ENCODE measurements around the gene MFAP2.
"Not testable (repeated sequence)": the region's sequence is repeated elsewhere in the genome, so short reads cannot be mapped to it uniquely, and the experiment has no call there.

MFAP2 gene

GRCh38 chr1:16933945-16934344 is 46.5 kb downstream of the MFAP2 start:
- H3K4me1 ChIP-seq (ENCODE audit: insufficient read depth, low read length); H3K9ac ChIP-seq (ENCODE audit: low read depth, low read length); H3K27me3 ChIP-seq (ENCODE audit: insufficient read depth, low read length); H3K27ac ChIP-seq (ENCODE audit: low read length); H3K4me3 ChIP-seq (ENCODE audit: low read length); H3K9me3 ChIP-seq (ENCODE audit: insufficient read depth, low read depth, low read length): not testable (repeated sequence)
- H3K36me3 ChIP-seq (ENCODE audit: insufficient read depth, low read depth, low read length) = peaks cover 41% of the 10 kb centered on the region

DNA sequence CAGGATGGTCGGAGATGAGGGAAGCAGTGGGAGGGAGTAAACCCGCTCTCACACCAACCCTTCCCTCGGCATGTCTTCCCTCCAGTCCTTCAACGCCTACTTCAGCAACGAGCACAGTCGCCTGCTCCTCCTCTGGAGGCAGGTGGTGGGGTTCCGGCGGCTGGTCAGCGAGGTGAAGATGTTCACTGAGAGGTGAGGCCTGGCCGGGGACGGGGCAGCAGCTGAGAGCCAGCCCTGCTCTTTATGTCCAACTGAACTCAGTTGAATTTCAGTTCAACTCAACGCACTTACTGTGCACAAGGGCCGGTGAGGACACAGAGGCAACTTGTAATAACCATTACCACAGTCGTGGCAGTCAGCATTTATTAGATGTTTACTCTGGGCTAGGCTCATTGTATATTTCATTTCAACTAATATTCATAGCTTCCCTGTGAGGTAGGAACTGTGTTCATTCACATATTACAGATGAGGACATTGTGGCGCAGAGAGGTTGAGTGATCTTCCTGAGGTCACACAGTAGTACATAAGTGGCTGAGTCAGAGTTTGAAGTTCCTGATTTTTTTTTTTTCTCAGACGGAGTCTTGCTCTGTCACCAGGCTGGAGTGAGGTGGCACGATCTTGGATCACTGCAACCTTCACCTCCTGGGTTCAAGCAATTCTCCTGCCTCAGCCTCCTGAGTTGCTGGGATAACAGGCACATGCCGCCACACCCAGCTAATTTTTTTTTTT is 49.0 kb downstream of the MFAP2 start:
- not testable (repeated sequence) for H3K27me3 ChIP-seq (ENCODE audit: insufficient read depth, low read length); H3K9ac ChIP-seq (ENCODE audit: low read depth, low read length); H3K9me3 ChIP-seq (ENCODE audit: insufficient read depth, low read depth, low read length); H3K4me1 ChIP-seq (ENCODE audit: insufficient read depth, low read length); H3K27ac ChIP-seq (ENCODE audit: low read length); H3K4me3 ChIP-seq (ENCODE audit: low read length)
- H3K36me3 ChIP-seq (ENCODE audit: insufficient read depth, low read depth, low read length) = peaks cover 32% of the 10 kb centered on the region

DNA sequence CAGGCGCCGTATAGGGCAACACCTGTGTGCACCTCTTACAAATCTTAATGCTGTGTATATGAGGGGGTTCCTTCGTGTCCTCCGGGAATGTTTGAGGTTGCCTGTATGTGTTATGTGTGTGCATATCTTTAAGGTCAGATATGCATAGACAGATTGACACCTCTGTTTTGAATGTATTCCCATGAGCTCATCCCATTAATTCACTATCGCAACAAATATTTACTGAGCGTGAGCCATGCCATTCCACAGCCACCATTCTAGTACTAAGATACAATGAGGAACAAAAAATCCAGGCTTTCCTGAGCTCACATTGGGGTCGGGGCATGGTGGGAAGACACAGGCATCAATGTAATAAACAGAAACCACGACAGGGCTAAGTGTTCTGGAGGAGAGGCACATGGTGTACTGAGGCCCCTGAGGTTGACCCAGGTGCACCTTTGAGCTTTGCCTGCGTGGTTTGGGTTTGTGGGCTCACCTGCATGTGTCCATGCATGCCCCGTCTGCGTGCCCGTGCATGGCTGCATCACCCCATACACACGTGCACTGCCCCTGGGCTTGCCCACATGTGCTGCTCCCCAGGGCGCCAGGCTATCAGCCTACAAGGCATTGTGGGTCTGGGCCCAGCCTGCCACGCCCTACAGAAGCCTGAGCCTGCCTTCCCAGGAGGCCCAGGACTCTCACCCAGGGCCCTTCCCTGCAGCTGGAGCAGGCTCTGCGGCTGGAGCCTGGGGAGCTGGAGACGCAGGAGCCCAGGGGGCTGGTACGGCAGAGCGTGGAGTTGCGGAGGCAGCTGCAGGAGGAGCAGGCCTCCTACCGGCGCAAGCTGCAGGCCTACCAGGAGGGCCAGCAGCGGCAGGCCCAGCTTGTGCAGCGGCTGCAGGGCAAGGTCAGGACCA is 51.0 kb downstream of the MFAP2 start:
- H3K27ac ChIP-seq (ENCODE audit: low read length); H3K4me1 ChIP-seq (ENCODE audit: insufficient read depth, low read length); H3K27me3 ChIP-seq (ENCODE audit: insufficient read depth, low read length); H3K4me3 ChIP-seq (ENCODE audit: low read length); H3K9me3 ChIP-seq (ENCODE audit: insufficient read depth, low read depth, low read length); H3K9ac ChIP-seq (ENCODE audit: low read depth, low read length): not testable (repeated sequence)
- H3K36me3 ChIP-seq (ENCODE audit: insufficient read depth, low read depth, low read length) = peaks cover 23% of the 10 kb centered on the region

DNA sequence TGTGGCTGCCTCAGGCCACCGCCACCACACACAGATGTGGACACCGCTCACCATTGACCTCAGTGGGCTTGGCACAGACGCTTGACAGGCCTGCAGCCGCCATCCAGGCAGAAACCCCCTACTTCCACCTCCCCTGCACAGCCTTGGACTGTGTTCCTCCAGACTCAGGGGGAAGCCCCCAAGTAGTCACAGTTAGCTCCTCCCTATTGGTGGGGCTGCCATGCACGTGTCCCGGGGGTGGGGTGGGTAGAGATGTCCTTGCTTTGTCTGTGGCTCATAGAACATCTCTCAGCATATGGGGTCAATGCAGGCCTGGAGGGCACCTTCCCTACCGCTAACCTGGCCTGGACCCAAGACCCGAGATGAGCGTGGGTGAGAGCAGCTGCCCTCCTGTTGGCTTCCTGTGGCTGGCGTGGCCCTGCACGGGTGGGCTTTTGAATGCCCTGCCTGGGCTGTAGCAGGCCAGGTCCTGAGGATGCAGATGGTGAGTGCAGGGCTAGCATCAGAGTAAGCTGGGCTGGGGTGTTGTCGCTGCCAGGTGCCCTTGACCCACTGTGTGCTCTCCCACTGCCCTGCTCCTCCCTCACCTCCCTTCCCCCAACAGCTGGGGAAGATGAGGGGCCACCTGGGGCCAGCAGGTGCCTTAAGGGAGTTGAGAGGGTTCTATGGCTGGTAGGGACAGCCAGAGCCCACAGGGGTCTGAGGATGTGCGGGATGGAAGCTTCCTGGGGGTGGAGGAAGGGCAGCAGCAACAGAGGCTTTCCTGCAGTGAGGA is 52.5 kb downstream of the MFAP2 start:
- Histone ChIP-seq H3K27ac (ENCODE audit: low read length) (no peak overlapping the region), H3K36me3 (ENCODE audit: insufficient read depth, low read depth, low read length) (peaks cover 19% of the 10 kb centered on the region), H3K9me3 (ENCODE audit: insufficient read depth, low read depth, low read length) (no peaks in the 10 kb centered on the region), H3K9ac (ENCODE audit: low read depth, low read length) (no peak overlapping the region), H3K4me1 (ENCODE audit: insufficient read depth, low read length) (no peaks in the 10 kb centered on the region), H3K27me3 (ENCODE audit: insufficient read depth, low read length) (no peaks in the 10 kb centered on the region), H3K4me3 (ENCODE audit: low read length) (no peak overlapping the region)

- Histone ChIP-seq H3K27ac (ENCODE audit: low read length) (no peak overlapping the region), H3K36me3 (ENCODE audit: insufficient read depth, low read depth, low read length) (peaks cover 19% of the 10 kb centered on the region), H3K4me1 (ENCODE audit: insufficient read depth, low read length) (no peaks in the 10 kb centered on the region), H3K9me3 (ENCODE audit: insufficient read depth, low read depth, low read length) (no peaks in the 10 kb centered on the region), H3K9ac (ENCODE audit: low read depth, low read length) (peak overlapping the region; percentile 10; the same call in 1 of the 2 replicates), H3K27me3 (ENCODE audit: insufficient read depth, low read length) (no peaks in the 10 kb centered on the region), H3K4me3 (ENCODE audit: low read length) (no peak overlapping the region)
Observed at GRCh38 chr1:16927256-16927655, 53.2 kb downstream of the MFAP2 start.

DNA sequence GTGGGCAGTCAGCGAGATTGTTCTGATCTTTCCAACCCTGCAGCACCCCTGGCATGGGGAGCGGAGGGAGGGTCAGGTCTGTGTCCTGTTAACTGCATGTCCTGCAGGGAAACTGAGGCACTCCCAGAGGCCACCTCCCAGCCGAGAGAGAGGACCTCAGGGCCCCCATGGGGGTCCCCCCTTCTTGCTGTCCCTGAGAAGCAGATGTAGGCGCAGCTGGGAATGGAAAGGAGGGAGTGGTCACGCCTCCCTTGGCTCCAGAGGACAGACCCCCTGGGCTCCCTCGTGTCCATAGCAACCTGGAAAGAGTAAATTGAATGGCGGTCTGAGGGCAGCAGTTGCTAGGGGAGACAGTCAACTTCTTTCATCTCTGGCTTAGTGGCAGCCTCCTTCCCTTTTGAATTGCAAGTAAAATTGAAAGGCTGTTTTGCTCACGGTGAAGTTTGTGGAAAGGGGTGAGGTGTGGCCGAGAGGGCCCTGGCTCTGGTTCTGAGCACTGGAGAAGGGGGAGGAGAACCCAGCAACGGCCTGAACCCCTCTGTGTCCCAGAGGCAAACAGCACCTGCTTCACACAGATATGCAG is 53.8 kb downstream of the MFAP2 start:
- no peak overlapping the region for H3K4me3 ChIP-seq (ENCODE audit: low read length)
- H3K27ac ChIP-seq (ENCODE audit: low read length) = no peak overlapping the region
- no peaks in the 10 kb centered on the region for H3K9me3 ChIP-seq (ENCODE audit: insufficient read depth, low read depth, low read length)
- H3K4me1 ChIP-seq (ENCODE audit: insufficient read depth, low read length) = no peaks in the 10 kb centered on the region
- H3K27me3 ChIP-seq (ENCODE audit: insufficient read depth, low read length) = no peaks in the 10 kb centered on the region
- peaks cover 17% of the 10 kb centered on the region for H3K36me3 ChIP-seq (ENCODE audit: insufficient read depth, low read depth, low read length)
- peak overlapping the region; percentile 10; the same call in 1 of the 2 replicates for H3K9ac ChIP-seq (ENCODE audit: low read depth, low read length)

- H3K9ac ChIP-seq (ENCODE audit: low read depth, low read length) = no peak overlapping the region
- H3K27ac ChIP-seq (ENCODE audit: low read length) = no peak overlapping the region
- H3K36me3 ChIP-seq (ENCODE audit: insufficient read depth, low read depth, low read length) = peaks cover 10% of the 10 kb centered on the region
- H3K4me1 ChIP-seq (ENCODE audit: insufficient read depth, low read length) = no peaks in the 10 kb centered on the region; the same call in 1 of the 2 replicates
- no peaks in the 10 kb centered on the region for H3K27me3 ChIP-seq (ENCODE audit: insufficient read depth, low read length)
- H3K9me3 ChIP-seq (ENCODE audit: insufficient read depth, low read depth, low read length) = no peaks in the 10 kb centered on the region
- no peak overlapping the region for H3K4me3 ChIP-seq (ENCODE audit: low read length)
Observed at GRCh38 chr1:16925635-16926490, 54.6 kb downstream of the MFAP2 start.

DNA sequence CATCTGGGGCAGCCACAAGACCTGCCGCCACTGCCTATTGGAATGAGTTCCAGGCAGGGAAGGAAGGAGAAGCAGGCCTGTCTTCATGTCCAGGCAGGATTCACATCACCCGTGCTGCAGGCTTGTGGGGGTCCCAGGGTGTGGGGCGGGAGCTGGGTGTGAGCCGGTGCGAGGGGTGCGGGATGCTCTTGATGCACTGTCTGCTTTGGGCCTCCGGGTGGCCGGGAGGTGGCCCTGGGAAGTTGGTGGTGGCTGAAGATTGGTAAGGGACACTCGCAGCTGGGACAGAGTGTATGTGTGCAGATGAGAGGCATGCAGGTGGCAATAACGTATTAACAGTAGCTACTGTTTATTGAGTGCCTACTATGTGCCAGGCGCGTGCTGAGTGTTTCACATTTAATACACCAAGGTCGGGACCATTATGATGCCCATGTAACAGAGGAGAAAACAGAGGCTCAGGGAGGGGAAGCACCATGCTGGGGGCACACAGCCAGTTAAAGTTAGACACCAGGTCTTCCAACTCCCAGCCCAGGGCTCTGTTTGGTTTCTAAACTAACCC is 55.4 kb downstream of the MFAP2 start:
- Histone ChIP-seq H3K9me3 (ENCODE audit: insufficient read depth, low read depth, low read length) (no peaks in the 10 kb centered on the region), H3K27ac (ENCODE audit: low read length) (no peak overlapping the region), H3K4me3 (ENCODE audit: low read length) (no peak overlapping the region), H3K4me1 (ENCODE audit: insufficient read depth, low read length) (no peaks in the 10 kb centered on the region; the same call in 1 of the 2 replicates), H3K36me3 (ENCODE audit: insufficient read depth, low read depth, low read length) (0 out of 2 replicates have a peak, but pooled peaks cover 1% of the 10 kb centered on the region), H3K9ac (ENCODE audit: low read depth, low read length) (no peak overlapping the region), H3K27me3 (ENCODE audit: insufficient read depth, low read length) (no peaks in the 10 kb centered on the region)

All from iPS-20b (cell line).